ENCODE data around the gene PPIB. TPM values are rescaled to one million over a fixed set of nuclear protein-coding genes. Genes with fewer than 3 reads are reported as not detected.

The PPIB gene
- polyA plus RNA-seq, 3 donors: 392 to 563 (median 563) TPM

- WGBS, 3 donors: 72 to 89% (median 77%) methylated on average over 6 of the region's 6 CpGs
- H3K27ac ChIP-seq (ENCODE audit: low read depth, low read length): no peak overlapping the region
Measured at GRCh38 chr15:64146041-64146440, 16.8 kb downstream of the PPIB start.

GRCh38 chr15:64144565-64145281, 18.1 kb downstream of the PPIB start:
- 74 to 85% (median 81%) methylated on average over 14 of the region's 14 CpGs for WGBS, 3 donors
- H3K27ac ChIP-seq (ENCODE audit: low read depth, low read length): no peak overlapping the region

GRCh38 chr15:64144192-64144564, 18.6 kb downstream of the PPIB start:
- H3K27ac ChIP-seq (ENCODE audit: low read depth, low read length): no peak overlapping the region
- 74 to 88% (median 83%) methylated on average over 8 of the region's 8 CpGs for WGBS, 3 donors

- 79 to 90% (median 88%) methylated on average over 6 of the region's 6 CpGs for WGBS, 3 donors
- H3K27ac ChIP-seq (ENCODE audit: low read depth, low read length): no peak overlapping the region
Measured at GRCh38 chr15:64143276-64143675, 19.5 kb downstream of the PPIB start.

GRCh38 chr15:64141798-64142512, 20.9 kb downstream of the PPIB start:
- 96 to 98% (median 96%) methylated on average over 8 of the region's 8 CpGs for WGBS, 3 donors

GRCh38 chr15:64138331-64138941, 24.4 kb downstream of the PPIB start:
- WGBS, 3 donors: 85 to 95% (median 94%) methylated on average over 4 of the region's 4 CpGs
- no peak overlapping the region for H3K27ac ChIP-seq (ENCODE audit: low read depth, low read length)

More at GRCh38 chr15:64141798-64142512, 20.9 kb downstream of the PPIB start:
- H3K27ac ChIP-seq (ENCODE audit: low read depth, low read length): no peak overlapping the region

- WGBS, 3 donors: 61 to 75% (median 72%) methylated on average over 7 to 8 of the region's 8 CpGs
- no peak overlapping the region for H3K27ac ChIP-seq (ENCODE audit: low read depth, low read length)
Measured at GRCh38 chr15:64137226-64137833, 25.5 kb downstream of the PPIB start.

GRCh38 chr15:64136347-64136746, 26.5 kb downstream of the PPIB start:
- 91 to 95% (median 92%) methylated on average over 7 of the region's 7 CpGs for WGBS, 3 donors
- no peak overlapping the region for H3K27ac ChIP-seq (ENCODE audit: low read depth, low read length)

GRCh38 chr15:64134345-64134829, 28.4 kb downstream of the PPIB start:
- H3K27ac ChIP-seq (ENCODE audit: low read depth, low read length): no peak overlapping the region
- 54 to 66% (median 57%) methylated on average over 9 of the region's 9 CpGs for WGBS, 3 donors

GRCh38 chr15:64133623-64134344, 29.0 kb downstream of the PPIB start:
- no peak overlapping the region for H3K27ac ChIP-seq (ENCODE audit: low read depth, low read length)
- WGBS, 3 donors: 77 to 94% (median 84%) methylated on average over 10 of the region's 10 CpGs

GRCh38 chr15:64132217-64132616, 30.6 kb downstream of the PPIB start:
- WGBS, 3 donors: 94 to 96% (median 95%) methylated on average over 4 of the region's 4 CpGs
- no peak overlapping the region for H3K27ac ChIP-seq (ENCODE audit: low read depth, low read length)

GRCh38 chr15:64131547-64131946, 31.3 kb downstream of the PPIB start:
- H3K27ac ChIP-seq (ENCODE audit: low read depth, low read length): no peak overlapping the region
- 93 to 99% (median 96%) methylated on average over 7 of the region's 7 CpGs for WGBS, 3 donors

- 95 to 98% (median 97%) methylated on average over 3 of the region's 3 CpGs for WGBS, 3 donors
- no peak overlapping the region for H3K27ac ChIP-seq (ENCODE audit: low read depth, low read length)
Measured at GRCh38 chr15:64130159-64130558, 32.7 kb downstream of the PPIB start.

GRCh38 chr15:64127521-64128270, 35.1 kb downstream of the PPIB start:
- no peak overlapping the region for H3K27ac ChIP-seq (ENCODE audit: low read depth, low read length)
- WGBS, 3 donors: 81 to 86% (median 86%) methylated on average over 6 of the region's 6 CpGs

- 76 to 88% (median 77%) methylated on average over 3 of the region's 3 CpGs for WGBS, 3 donors
- no peak overlapping the region for H3K27ac ChIP-seq (ENCODE audit: low read depth, low read length)
Measured at GRCh38 chr15:64125978-64126377, 36.8 kb downstream of the PPIB start.

GRCh38 chr15:64122936-64123351, 39.9 kb downstream of the PPIB start:
- H3K27ac ChIP-seq (ENCODE audit: low read depth, low read length): no peak overlapping the region
- 91 to 95% (median 94%) methylated on average over 3 of the region's 3 CpGs for WGBS, 3 donors

GRCh38 chr15:64122444-64122843, 40.4 kb downstream of the PPIB start:
- 75 to 100% (median 88%) methylated on average over 1 of the region's 1 CpG for WGBS, 3 donors
- no peak overlapping the region for H3K27ac ChIP-seq (ENCODE audit: low read depth, low read length)

- WGBS, 3 donors: 87 to 92% (median 91%) methylated on average over 4 of the region's 4 CpGs
- no peak overlapping the region for H3K27ac ChIP-seq (ENCODE audit: low read depth, low read length)
Measured at GRCh38 chr15:64121614-64122013, 41.2 kb downstream of the PPIB start.
